Uterus (tissue), 2 donors: ENCODE measurements around the gene TCF12.

Experiments
- CTCF ChIP-seq, 4 experiments: fragments of 200-600 bp in 2 of 4; fragments of 450-650 bp in 2 of 4; sonication (generic) in 2 of 4; IDR thresholded peaks; one replicate each; pipeline ENCODE4 v1.5.1; 2016 to 2019; ENCODE audit warnings: antibody characterized with exemption in 4 of 4, mild to moderate bottlenecking in 2 of 4, moderate library complexity in 1 of 4
- POLR2A ChIP-seq, 2 donors: fragments of 450-650 bp; IDR thresholded peaks; one replicate each; pipeline ENCODE4 v1.6.1; 2016; ENCODE audit warnings: antibody characterized with exemption in 2 of 2, mild to moderate bottlenecking in 1 of 2, moderate library complexity in 1 of 2

GRCh38 chr15:57057134-57057930 is 138.9 kb downstream of the TCF12 start:
- TF ChIP-seq CTCF (IDR thresholded peaks at IDR 0.05) (no peak), POLR2A (IDR thresholded peaks at IDR 0.05) (no peak)
